HG03469 (cell line): ENCODE results near the gene CST9L.

Source experiments
- ATAC-seq: cut with Tn5 transposase; IDR thresholded peaks from one replicate; pipeline ENCODE4 v1.9.1; 2021; ENCODE audit warnings: mild to moderate bottlenecking, moderate library complexity, moderate number of reproducible peaks; ENCODE audit not compliant: unreplicated experiment

The CST9L gene

DNA sequence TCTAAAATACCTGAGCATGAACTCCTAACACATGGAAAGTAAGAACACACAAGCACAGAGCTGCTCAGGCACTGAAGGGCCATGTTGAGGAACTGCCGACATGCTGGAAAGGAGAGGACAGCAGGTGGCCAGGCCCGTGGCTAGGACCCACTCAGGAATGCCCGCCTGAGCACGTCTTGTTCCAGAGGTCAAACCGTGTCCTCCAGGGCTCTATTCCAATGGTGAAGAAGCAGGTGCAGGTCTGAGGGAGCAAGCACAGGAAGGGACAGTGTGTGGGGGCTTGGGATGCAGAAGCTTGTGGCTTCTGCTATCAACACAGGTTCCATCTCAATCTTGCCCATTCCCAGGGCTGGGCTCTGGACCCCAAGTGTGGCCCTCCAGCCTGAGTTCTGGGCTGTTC lies 20.7 kb downstream of the CST9L start:
- ATAC-seq = no peak

DNA sequence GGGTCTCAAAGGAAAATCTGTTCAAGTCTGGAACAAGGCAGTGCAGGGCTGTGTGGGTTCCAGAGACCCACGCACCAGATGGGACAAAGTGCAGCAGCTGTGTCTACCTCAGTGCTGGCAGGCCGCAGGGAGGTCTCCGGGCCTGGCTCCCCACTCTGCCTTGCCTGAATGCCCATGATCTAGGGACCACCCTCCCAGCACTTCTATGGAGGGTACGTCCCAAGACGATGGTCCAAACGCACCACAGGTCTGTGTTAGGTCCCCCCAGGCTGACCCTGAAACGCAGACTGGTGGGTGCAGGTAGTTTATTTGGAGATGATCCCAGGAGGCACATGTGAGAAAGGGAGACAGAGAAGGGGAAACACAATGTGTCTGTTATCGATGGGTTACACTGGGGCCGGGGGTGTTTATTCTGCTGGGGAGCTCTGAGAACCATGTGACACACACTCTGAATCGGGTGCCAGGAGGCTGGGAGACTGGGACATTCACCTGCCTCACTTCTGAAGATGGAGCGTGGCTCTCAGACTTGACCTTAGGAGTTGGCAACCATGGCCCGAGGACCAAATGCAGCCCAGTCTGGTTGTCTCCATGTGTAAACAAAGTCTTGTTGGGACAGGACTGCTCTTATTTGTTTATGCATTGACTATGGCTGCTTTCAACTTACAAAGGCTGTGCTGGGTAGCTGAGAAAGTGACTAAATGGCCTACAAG lies 21.7 kb downstream of the CST9L start:
- ATAC-seq = no peak

DNA sequence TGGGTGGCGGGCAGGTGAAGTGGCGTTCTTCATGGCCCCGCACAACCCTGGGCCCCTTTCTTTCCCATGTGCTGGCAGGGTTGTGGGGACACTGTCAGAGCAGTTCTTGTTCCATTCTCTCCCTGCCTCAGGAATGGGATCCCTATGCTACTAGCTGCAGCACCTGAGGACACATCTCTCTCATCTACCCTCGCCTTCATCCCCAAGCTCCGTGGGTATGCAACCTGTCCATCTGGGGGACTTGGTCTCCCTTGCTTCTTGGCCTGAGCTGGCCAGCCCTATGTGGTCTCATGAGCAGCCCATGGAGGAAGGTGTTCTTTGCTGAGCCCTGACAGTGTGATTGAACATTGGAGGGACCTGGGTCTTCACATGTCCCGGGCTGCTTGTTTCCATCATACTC lies 24.2 kb downstream of the CST9L start:
- ATAC-seq = no peak

DNA sequence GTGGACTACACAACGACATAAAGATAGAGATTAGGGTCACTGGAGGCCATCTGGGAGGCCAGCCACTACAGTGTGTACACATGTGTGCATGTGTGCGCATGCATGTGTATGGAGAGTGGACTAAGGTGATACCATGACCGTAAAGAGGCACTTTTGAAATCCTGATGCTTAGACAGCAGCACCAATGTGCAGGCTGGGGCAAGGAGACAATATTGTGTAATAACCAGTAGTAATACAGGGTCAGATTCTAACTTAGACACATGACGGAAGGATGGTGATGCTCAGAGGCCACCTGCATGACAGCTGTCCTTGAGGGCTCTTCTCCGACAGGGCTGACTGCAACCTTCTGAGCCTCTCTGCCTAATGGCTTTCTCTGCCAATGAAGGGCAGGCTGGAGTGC lies 25.5 kb downstream of the CST9L start:
- ATAC-seq = no peak

DNA sequence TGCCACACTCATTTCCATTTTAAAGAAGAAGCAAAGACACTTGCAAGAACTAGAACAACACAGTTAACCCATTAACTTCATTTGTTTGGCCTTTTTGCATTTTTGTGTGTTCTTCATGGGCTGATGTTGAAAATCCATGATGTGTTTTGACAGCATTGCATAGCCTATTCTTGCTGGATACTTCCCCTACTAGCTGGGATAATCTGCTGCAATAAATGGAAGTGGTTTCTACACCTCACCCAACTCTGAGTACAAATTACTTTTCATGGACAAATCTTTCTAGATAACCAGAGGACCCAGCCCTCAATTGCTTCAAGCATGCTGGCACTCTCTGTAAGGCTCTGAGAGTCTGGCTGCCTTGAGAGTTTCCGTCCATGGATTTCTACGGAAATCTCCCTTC lies 26.5 kb downstream of the CST9L start:
- no peak for ATAC-seq

DNA sequence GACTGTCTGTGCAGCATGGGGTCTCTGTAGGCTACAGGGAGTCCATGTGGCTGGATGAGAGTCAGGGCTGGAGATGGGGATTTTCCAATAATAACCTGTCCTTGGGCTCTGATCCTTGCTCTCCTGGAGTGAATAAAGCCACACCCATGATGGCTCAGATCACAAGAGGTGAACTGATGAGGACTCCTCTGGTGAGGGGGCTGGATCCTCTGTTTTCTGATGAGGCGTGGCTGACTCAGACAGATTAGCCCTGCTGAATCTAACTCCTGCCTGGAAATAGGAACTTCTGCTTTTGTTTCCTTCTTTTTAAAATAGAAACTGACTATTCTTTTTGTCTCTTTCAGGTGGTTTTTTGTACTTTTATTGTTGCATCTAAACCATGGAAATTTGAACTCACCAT lies 27.0 kb downstream of the CST9L start:
- no peak for ATAC-seq

DNA sequence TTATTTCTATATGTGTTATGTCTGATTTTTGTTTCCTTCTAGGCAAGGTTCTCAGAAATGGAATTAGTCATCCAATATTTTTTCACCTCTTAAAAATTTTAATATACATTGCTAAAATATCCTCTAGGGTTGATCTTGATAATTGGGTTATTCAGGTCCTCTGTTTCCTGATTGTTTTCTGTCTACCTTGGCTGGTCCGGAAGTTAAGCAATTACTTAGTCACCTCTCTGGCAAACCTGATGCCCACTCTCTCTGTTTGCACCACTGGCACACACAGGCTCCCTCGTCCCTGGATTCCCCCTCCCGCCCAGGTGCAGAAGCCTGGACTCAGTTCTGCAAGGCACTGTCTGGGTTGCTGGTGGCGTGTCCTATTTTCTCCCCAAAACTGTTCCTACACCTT lies 27.7 kb downstream of the CST9L start:
- no peak for ATAC-seq

DNA sequence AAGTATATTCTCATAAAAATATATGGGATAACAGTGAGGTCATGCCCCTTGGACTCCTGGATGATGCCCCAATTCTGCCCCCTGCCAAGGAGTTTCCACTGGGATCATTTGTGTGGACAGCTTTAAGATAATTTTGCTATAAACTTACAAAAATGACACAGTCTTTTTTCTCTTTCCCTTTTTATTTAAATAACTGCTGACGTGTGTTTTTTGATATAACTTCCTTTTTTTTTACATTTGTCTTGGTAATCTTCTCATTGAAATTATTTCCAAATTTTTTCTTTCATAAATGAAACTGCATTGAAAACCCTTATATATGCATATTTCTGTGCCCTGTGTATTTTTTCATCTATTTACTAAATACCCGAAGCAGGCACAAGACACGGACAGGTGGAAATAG lies 31.3 kb downstream of the CST9L start:
- no peak for ATAC-seq

DNA sequence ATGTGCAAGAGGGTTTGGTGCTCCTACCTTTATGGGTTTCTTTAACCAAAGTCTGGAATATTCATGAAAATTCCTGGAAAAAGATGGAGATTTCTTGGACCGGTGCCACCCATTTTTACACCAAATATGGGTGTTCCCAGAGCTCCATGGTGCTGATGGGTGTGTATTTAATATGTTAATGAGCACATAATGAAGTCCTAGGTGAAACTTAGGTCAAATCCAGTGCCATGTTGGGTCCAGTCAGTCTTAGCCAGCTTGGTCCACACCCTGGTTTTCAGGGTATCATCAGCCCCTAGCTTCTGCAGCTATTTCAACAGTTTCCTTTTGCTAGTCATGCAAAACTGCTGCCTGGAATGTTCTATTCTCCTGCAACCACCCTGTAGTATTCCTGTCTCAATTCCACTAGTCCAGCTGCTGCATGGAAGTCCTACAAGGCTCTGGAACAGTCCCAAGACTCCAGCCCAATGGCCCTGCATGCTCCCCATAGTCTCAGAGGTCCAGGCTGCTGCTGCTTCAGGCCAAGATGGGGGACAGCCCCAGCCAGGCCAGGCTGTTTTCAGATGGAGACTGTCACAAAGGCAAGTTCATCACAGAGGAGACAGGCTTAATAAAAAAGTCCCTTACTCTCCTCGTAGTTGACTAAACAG lies 31.8 kb downstream of the CST9L start:
- ATAC-seq = no peak

DNA sequence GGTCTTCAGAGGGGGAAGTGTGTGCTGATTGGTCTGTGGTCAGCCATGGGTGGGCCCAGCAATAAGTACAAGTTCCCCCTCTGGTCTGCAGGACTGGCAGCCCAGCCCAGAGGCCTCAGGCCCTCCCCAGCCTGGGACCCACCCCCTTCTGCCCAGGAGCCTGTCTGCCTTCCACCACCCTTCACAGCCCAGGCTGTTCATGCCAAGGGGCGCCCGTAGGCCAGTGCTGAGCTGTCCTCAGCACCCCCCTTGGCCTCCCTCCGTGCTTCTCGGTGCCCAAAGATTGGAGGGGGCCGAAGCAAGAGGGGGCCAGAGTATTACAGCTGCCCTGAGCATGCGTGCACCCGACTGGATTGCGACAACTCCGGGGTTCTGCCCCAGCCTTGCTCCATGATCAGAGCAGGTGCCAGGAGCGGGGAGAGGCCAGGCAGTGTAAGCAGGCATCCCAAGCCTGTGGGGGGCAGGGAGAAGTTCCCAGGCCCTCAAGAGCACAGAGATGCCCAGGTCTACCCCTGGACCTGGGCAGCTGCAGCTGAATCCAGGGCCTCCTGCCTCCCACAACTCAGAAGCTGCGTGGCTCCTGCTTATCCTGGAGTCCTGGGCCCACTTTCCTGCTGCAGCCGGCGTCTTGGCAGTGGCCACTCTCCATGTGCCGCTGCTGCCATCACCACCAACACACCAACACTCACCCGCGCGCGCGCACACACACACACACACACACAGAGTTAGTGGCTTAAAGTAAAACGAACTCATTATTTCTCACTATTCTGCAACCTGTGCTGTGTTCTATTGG lies 33.3 kb downstream of the CST9L start:
- ATAC-seq = no peak

DNA sequence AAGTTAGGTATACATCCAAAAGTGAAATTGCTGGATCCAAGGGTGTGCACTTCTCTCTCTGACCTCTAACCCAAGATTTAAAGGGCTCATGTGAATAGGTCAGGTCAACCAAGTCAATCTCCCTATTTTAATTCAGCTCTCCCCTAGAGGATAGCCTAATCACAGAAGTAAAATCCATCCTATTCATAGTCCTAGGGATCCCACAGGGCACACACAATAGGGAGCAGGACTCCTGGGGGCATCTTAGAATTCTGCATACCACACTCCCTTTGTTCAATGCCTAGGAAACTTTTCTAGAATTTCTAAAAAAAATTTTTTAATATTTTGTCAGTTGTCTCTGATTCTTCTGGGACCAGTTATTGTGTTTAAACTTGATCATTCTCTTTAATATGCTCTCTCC lies 35.1 kb downstream of the CST9L start:
- ATAC-seq = no peak

DNA sequence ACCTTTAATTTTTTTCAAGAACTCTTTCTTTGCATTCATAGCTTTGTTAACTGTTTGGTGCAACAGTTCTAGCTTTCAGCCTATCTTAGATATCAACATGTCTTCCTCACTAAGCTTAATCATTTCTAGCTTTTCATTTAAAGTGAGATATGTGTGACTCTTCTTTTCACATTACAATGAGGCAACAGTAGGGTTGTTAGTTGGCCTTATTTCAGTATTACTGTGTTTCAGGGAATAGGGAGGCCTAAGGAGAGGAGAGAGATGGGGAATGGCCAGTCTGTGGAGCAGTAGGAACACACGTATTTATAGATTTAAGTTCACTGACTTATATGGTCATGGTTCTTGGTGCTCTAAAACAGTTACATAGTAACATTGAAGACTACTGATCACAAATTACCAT lies 35.8 kb downstream of the CST9L start:
- ATAC-seq = no peak

DNA sequence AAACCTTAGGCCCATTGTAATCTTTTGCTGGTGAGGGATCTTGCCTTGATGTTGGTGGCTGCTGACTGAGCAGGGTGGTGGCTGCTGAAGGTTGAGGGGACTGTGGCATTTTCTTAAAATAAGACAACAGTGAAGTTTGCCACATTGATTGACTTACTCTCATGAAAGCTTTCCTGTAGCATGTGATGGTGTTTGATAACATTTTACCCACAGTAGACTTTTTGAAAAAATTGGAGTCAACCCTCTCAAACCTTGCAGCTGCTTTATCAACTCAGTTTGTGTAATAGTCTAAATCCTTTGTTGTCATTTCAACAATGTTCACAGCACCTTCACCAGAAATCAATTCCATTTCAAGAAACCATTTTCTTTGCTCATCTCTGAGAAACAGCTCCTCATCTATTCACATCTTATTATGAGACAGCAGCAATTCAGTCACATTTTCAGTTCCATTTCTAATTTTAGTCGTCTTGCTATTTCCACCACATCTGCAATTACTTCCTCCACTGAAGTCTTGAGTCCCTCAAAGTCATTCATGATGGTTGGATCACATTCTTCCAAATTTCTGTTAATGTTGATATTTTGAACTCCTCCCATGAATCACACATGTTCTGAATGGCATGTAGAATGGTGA lies 37.2 kb downstream of the CST9L start:
- ATAC-seq = peak; percentile 62

DNA sequence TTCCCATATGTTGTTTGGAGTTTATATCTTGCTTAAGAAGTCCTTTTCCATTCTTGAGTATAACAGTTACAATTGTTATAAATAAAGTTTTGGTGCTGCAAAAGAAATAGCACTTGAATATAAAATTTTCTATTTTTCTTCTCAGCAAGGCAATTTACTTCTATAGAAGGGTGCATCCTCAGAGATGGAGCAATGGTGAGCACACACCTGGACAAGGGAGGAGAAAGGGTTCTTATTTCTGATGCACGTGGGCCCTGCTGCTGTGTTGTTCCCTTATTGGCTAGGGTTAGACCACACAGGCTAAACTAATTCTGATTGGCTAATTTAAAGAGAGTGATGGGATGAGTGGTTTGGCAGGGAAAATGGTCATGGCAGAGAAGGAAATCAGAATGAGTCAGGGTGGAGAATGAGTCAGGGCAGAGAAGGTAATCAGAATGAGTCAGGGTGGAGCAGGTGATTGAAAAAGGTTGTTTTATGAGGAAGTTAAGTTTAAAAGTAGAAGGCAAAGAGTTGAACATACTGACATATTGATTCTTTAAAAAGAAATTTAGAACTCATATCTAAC lies 39.3 kb downstream of the CST9L start:
- no peak for ATAC-seq

DNA sequence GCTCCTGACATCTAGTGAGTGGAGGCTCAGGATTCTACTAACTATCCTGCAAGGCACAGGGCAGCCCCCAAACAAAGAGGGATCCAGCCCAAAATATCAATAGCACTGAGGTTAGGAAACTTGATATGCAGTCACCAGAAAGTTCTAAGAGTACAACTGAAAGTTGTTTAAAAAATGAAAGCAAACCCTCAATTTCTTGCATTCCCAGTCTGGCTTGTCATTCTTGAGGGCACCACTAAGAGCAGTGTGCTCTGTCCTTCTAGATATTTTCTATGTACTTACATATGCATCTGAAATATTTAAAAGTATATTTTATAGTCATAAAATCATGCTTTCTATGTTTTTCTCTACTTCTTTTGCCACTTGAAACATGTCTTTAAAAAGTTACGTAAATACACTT lies 41.4 kb downstream of the CST9L start:
- no peak for ATAC-seq

DNA sequence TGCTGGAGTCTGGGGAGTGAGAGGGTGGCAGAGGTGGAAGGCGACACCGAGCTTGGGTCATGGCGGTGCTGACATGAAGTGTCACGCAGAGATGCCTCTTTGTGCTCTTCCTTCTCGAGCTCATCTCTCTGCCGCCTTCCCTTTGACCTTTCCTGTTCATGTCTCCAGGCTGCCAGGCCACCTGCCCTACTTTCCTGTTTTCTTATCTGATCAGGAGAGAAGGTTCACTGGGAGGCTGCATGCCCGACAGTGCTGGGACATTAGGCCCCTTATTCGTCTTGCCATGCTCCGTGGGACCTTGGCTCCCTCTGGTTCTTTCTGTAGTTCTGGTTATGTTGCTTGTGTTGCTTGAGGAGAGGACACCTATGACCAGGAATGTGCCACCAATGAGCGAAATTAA lies 44.1 kb downstream of the CST9L start:
- no peak for ATAC-seq

DNA sequence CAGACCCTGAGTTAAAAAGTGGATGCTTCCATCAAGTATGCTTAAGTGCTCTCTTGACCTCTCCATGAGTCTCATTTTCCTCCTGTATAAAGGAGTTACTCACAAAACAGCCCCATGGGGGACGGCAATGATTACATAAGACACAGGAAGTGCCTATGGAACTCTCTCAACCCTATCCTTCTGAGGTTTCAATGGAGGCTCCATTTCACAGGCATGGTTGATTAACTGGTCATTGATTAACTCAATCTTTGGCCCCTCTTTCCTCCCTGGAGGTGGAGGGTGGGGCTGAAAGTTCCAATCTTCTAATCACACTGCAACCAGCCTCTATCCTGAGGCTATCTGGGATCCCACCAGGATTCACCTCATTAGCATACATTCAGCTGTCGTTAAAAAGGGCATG lies 48.1 kb downstream of the CST9L start:
- no peak for ATAC-seq

DNA sequence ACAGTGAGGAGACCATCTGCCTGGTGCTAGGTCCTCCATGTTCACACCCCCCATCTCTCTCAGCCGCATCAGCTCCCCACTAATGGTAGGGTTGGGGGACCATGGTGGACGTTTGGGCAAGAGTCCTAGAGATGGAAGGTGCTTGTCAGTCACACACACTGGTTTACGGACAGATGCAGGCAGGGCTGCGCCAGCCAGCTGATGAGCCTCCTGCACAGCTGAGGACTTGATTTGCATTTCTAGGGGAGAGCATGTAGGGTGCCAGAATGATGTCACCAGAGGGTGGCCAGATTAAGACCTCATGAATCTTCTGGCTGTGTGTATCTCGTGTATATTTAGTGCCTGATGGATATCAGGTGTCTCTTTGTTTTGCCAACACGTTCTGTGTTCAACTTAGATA lies 48.7 kb downstream of the CST9L start:
- no peak for ATAC-seq

DNA sequence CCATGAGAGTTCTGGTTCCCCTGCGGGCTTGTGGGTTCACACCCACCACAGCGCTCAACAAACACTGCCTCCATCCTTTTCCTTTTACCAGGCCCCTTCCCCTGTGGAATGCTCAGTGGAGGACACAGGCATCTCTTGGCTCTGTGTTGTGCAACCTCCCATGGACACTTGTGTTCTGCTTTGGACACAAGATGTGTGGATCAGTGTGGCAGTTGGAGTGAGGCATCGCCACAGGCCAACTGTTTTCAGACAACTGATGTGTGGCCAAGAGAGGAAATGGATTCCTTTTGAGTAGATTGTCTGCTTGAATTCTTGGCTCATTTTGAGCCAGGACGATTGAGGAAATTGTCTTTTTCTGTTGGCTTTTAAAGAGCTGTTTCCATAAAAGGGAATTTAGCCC lies 50.6 kb downstream of the CST9L start:
- ATAC-seq = no peak

DNA sequence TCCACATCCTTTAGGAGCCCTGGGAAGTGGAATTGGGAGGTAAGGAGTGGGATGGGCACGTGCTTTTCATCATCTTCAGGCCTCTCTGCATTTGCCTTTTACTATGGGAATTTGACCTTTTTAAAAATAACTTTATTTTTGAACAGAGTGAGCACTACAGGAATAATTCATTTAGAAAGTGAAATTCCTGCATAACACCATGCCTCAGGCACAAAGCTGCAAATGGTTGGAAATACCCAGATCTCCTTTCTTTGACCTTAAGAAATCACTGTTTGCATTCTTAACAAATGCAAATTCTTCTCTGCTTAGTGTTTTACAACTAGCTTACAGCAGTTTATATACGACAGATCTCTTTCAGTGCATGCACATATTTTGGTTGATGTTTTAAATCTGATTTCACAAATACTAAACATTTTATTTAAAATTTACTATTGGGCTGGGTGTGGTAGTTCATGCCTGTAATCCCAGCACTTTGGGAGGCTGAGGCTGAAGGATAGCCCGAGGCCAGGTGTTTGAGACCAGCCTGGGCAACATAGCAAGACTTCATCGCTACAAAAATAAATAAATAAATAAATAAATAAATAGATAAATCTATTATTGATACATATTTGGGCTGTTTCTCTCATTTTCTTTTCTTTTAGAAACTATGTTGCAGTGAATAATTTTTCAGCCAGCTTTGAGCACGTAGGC lies 52.9 kb downstream of the CST9L start:
- ATAC-seq = no peak

DNA sequence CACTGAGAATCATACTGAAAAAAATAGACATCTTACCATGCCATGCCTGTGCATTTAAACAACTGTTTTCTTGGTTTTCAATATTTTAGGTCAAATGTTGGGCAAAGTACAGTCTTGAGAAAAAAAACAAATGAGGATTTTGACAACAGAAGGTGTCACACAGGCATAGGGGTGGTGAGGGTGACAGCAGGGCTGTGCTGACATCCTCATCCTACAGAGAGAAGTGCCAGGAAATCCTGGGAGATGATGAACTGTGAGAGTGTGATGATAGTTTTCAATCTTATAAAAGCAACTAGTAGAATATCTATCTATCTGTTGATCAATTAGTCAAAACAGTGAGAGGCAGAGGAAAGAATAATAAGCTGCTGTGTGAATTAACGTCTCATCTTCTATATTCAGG lies 53.4 kb downstream of the CST9L start:
- no peak for ATAC-seq
